Ovary (tissue), 3 donors: ENCODE results near the gene ITPK1.

Experiments
- CTCF ChIP-seq, 3 donors: fragments of 450-650 bp in 2 of 3; fragments of 200-600 bp in 1 of 3; IDR thresholded peaks; one replicate each; pipeline versions ENCODE4 v1.5.1 to v1.8.0; 2016 to 2022; ENCODE audit warnings: antibody characterized with exemption in 3 of 3, mild to moderate bottlenecking in 1 of 3
- EP300 ChIP-seq: sonication (generic); formaldehyde crosslinking; IDR thresholded peaks from one replicate; pipeline ENCODE4 v1.6.1; 2017; ENCODE audit warnings: antibody characterized with exemption
- donor health status: DM: no; HTN: no; CAD: no.

DNA sequence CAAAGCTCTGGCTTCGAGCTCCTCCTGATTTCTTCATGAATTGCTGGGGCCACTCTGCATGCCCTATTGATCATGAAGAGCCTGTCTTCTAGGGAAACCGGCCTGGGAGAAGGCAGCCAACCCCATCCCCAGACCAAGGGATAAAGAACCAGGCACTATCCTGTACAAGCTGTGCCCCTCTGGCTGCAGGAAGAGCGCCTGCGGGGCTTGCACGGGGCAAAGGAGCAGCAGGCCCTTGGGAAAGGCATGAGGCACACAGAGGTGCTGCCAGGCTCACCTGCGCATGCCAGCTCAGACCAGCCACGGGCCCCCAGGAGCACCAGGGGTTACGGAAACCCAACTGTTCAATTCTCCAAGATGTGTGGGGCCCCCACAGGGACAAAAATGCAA lies 2.1 kb downstream of the ITPK1 start:
- TF ChIP-seq CTCF (IDR thresholded peaks at IDR 0.05) (no peak), EP300 (no peak)
